ENCODE data around the gene GALK1.

Gene GALK1

GRCh38 chr17:75809631-75810111 is 44.7 kb upstream of the GALK1 start:
- no peak overlapping the region for H3K4me3 ChIP-seq (ENCODE audit: low read depth, low read length)
- TF ChIP-seq CTCF (IDR thresholded peaks at IDR 0.05; ENCODE audit: low read depth, low read length): no peak

GRCh38 chr17:75808905-75809621 is 44.1 kb upstream of the GALK1 start:
- TF ChIP-seq CTCF (IDR thresholded peaks at IDR 0.05; ENCODE audit: low read depth, low read length): no peak
- H3K4me3 ChIP-seq (ENCODE audit: low read depth, low read length): no peak overlapping the region

GRCh38 chr17:75808549-75808904 is 43.5 kb upstream of the GALK1 start:
- no peak overlapping the region for H3K4me3 ChIP-seq (ENCODE audit: low read depth, low read length)
- TF ChIP-seq CTCF (IDR thresholded peaks at IDR 0.05; ENCODE audit: low read depth, low read length): no peak

GRCh38 chr17:75807861-75808260 is 42.9 kb upstream of the GALK1 start:
- no peak for TF ChIP-seq CTCF (IDR thresholded peaks at IDR 0.05; ENCODE audit: low read depth, low read length)
- H3K4me3 ChIP-seq (ENCODE audit: low read depth, low read length): no peak overlapping the region

- no peak for TF ChIP-seq CTCF (IDR thresholded peaks at IDR 0.05; ENCODE audit: low read depth, low read length)
- H3K4me3 ChIP-seq (ENCODE audit: low read depth, low read length): no peak overlapping the region
These were observed 42.0 kb upstream of the GALK1 start for GRCh38 chr17:75806822-75807500.

- no peak overlapping the region for H3K4me3 ChIP-seq (ENCODE audit: low read depth, low read length)
- no peak for TF ChIP-seq CTCF (IDR thresholded peaks at IDR 0.05; ENCODE audit: low read depth, low read length)
These were observed 38.9 kb upstream of the GALK1 start for GRCh38 chr17:75803883-75804282.

GRCh38 chr17:75799402-75799801 is 34.4 kb upstream of the GALK1 start:
- no peak overlapping the region for H3K4me3 ChIP-seq (ENCODE audit: low read depth, low read length)
- no peak for TF ChIP-seq CTCF (IDR thresholded peaks at IDR 0.05; ENCODE audit: low read depth, low read length)
